Measurements from ENCODE around the gene SLC6A3. TPM values are rescaled to one million over a fixed set of nuclear protein-coding genes. Genes with fewer than 3 reads are reported as not detected.
"Not testable (repeated sequence)": the region's sequence is repeated elsewhere in the genome, so short reads cannot be mapped to it uniquely, and the experiment has no call there.

SLC6A3 gene
- total RNA-seq, 2 donors from 2014 or later, result not detected

- no peaks in the 10 kb centered on the region for H3K4me1 Mint-ChIP-seq
- no peak for ATAC-seq (replicated peaks)
- peaks cover 46% of the 10 kb centered on the region for H3K36me3 Mint-ChIP-seq (ENCODE audit: low read depth)
- H3K27me3 Mint-ChIP-seq, result no peaks in the 10 kb centered on the region
- H3K9me3 Mint-ChIP-seq, result no peaks in the 10 kb centered on the region
- H3K27ac Mint-ChIP-seq, result no peak overlapping the region
- H3K4me3 Mint-ChIP-seq, result no peak overlapping the region
These were observed 18.3 kb upstream of the SLC6A3 start for GRCh38 chr5:1463326-1464095.

DNA sequence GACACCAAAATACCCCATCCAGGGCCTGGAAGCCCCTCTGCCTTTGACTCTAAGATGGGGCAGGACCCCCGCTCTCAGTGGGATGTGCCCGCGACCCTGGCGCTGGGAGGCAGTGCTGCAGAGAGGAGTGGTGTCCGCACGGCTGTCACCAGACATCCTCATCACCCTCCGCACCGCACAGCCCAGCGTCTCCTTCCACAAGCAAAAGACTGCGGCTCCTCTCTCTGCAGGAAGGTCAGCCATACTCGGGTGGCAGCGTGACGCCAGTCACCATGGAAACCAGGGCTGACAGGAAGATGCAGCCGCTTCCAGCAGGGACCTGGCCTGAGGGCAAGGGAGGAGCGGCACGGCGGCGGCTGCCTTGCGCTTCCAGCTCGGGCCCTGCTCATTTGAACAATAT lies 17.1 kb upstream of the SLC6A3 start:
- peaks cover 41% of the 10 kb centered on the region for H3K36me3 Mint-ChIP-seq (ENCODE audit: low read depth)
- H3K9me3 Mint-ChIP-seq, result no peaks in the 10 kb centered on the region
- no peak for ATAC-seq (replicated peaks)
- no peaks in the 10 kb centered on the region for H3K4me1 Mint-ChIP-seq
- no peaks in the 10 kb centered on the region for H3K27me3 Mint-ChIP-seq
- H3K4me3 Mint-ChIP-seq, result no peak overlapping the region
- no peak overlapping the region for H3K27ac Mint-ChIP-seq

- peaks cover 41% of the 10 kb centered on the region for H3K36me3 Mint-ChIP-seq (ENCODE audit: low read depth)
- no peak for ATAC-seq (replicated peaks)
- H3K4me1 Mint-ChIP-seq, result no peaks in the 10 kb centered on the region
- no peaks in the 10 kb centered on the region for H3K27me3 Mint-ChIP-seq
- peaks cover 6% of the 10 kb centered on the region for H3K9me3 Mint-ChIP-seq
- no peak overlapping the region for H3K4me3 Mint-ChIP-seq
- H3K27ac Mint-ChIP-seq, result no peak overlapping the region
These were observed 16.2 kb upstream of the SLC6A3 start for GRCh38 chr5:1461396-1461795.

DNA sequence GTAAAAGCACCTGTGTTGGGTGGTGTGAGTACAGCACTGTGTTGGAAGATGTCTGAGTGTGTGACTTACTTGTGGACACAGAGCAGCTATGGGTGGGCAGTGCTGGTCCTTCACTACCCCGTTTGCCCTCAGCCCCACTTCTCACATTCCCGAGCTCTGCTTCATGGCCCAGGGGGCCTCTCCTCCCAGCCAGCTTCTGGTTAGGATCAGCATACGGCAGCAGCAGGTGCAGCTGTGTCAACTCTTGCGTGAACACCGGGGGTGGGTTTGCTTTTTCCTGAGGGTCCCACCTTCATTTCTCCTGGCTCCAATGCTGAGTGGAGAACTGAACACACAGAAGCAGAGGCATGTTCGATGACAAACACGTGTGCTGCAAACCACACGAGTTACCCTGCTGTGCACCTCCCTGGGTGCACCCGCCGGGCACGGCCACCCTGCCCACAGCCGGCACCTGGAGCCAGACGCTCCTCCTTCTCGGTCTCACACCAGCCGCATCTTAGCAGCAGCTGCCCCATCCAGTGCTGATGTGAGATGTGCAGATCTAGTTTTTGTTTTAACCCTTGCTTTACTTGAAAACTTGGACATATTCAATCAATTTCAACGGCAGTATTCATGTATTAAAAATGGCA lies 14.9 kb upstream of the SLC6A3 start:
- Mint-ChIP-seq H3K27me3 (peaks cover under 1% of the 10 kb centered on the region), H3K36me3 (ENCODE audit: low read depth) (peaks cover 32% of the 10 kb centered on the region), H3K4me1 (no peaks in the 10 kb centered on the region), H3K4me3 (no peak overlapping the region), H3K9me3 (peaks cover 6% of the 10 kb centered on the region), H3K27ac (no peak overlapping the region)
- ATAC-seq (replicated peaks), result no peak

GRCh38 chr5:1459435-1459834 lies 14.2 kb upstream of the SLC6A3 start:
- not testable (repeated sequence) for H3K27ac Mint-ChIP-seq; H3K27me3 Mint-ChIP-seq; H3K4me1 Mint-ChIP-seq; H3K9me3 Mint-ChIP-seq; H3K4me3 Mint-ChIP-seq; ATAC-seq (replicated peaks)
- H3K36me3 Mint-ChIP-seq (ENCODE audit: low read depth), result peaks cover 26% of the 10 kb centered on the region

DNA sequence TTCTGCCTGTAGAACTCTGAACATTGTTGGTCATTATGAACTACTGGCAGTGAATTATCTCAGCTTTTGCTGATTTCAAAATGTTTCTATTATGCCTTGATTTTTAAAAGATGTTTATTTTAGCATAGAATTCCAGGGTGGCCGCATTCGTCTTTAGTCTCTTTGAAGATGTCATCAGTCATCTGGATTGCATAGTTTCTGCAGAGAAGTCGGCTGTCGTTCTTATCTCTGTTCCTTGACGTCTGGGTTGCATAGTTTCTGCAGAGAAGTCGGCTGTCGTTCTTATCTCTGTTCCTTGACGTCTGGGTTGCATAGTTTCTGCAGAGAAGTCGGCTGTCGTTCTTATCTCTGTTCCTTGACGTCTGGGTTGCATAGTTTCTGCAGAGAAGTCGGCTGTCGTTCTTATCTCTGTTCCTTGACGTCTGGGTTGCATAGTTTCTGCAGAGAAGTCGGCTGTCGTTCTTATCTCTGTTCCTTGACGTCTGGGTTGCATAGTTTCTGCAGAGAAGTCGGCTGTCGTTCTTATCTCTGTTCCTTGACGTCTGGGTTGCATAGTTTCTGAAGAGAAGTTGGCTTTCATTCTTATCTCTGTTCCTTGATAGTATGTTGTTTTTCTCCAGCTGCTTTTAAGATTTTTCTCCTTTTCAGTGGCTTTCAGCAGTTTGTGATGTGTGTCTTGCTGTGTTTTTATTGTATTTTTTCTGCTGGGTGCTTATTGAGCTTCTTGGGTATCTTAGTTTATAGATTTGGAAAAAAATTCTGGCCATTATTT lies 11.1 kb upstream of the SLC6A3 start:
- peaks cover 10% of the 10 kb centered on the region for H3K9me3 Mint-ChIP-seq
- not testable (repeated sequence) for ATAC-seq (replicated peaks); H3K4me1 Mint-ChIP-seq; H3K27ac Mint-ChIP-seq; H3K36me3 Mint-ChIP-seq (ENCODE audit: low read depth); H3K4me3 Mint-ChIP-seq
- peaks cover 23% of the 10 kb centered on the region for H3K27me3 Mint-ChIP-seq

GRCh38 chr5:1453613-1454012 lies 8.4 kb upstream of the SLC6A3 start:
- Mint-ChIP-seq H3K27me3 (peaks cover 27% of the 10 kb centered on the region), H3K4me1 (no peaks in the 10 kb centered on the region), H3K4me3 (no peak overlapping the region), H3K27ac (no peak overlapping the region), H3K36me3 (ENCODE audit: low read depth) (no peaks in the 10 kb centered on the region), H3K9me3 (peaks cover 10% of the 10 kb centered on the region)
- ATAC-seq (replicated peaks), result no peak

DNA sequence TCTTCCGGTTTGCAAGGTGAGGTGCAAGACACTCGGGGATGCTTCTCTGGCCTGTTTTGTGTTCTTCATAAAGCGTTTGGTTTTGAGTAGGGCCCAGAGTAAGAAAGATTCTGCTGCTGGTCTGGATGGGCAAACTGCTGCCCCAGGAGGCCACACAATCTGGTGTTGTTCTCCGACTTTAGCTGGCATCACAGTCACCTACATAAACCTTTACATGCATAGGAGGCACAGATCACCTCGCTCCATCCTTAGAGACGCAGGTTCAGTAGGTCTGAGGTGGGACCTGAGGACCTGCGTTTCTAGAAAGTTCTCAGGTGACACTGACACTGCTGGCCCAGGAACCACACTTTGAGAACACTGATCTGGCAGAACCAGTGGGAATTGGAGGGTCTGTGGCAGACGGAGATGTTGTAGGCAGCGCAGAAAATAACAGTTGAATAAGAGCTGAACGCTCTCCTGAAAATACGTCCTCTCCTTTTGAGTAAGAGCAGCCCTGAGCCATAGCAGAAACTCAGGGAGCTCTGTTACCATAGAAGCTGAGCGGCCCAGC lies 3.9 kb upstream of the SLC6A3 start:
- Mint-ChIP-seq H3K36me3 (ENCODE audit: low read depth) (no peaks in the 10 kb centered on the region), H3K4me1 (no peaks in the 10 kb centered on the region), H3K9me3 (peaks cover 5% of the 10 kb centered on the region), H3K27ac (no peak overlapping the region), H3K4me3 (no peak overlapping the region), H3K27me3 (peaks cover 31% of the 10 kb centered on the region)
- no peak for ATAC-seq (replicated peaks)

DNA sequence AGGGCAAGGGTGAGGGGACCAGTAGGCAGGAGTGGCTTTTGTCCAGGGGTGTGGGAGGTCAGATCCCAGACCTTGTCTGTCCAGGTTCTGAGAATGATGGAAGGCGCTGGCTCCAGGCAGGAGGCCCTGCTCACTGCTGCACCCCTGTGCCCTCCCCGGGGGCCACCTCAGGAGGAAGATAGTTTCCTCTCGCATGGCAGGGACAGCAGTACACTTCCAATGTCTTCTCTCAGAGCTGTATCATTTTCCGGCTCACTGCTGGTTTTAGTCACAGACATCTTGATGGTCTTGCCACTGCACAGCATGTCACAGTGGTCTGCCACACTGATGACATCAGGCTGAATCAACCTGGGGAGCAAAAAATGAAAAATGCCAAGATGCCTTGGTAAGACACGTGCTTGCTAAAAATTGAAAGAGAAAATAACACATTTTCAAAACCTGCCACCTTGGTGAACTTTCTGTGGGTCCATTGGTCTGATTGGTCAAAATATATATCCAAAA lies 3.3 kb upstream of the SLC6A3 start:
- no peak overlapping the region for H3K4me3 Mint-ChIP-seq
- peak; percentile 75 for ATAC-seq (replicated peaks)
- H3K27me3 Mint-ChIP-seq, result peaks cover 31% of the 10 kb centered on the region
- H3K27ac Mint-ChIP-seq, result no peak overlapping the region
- H3K4me1 Mint-ChIP-seq, result no peaks in the 10 kb centered on the region
- peaks cover 2% of the 10 kb centered on the region for H3K9me3 Mint-ChIP-seq
- H3K36me3 Mint-ChIP-seq (ENCODE audit: low read depth), result no peaks in the 10 kb centered on the region

DNA sequence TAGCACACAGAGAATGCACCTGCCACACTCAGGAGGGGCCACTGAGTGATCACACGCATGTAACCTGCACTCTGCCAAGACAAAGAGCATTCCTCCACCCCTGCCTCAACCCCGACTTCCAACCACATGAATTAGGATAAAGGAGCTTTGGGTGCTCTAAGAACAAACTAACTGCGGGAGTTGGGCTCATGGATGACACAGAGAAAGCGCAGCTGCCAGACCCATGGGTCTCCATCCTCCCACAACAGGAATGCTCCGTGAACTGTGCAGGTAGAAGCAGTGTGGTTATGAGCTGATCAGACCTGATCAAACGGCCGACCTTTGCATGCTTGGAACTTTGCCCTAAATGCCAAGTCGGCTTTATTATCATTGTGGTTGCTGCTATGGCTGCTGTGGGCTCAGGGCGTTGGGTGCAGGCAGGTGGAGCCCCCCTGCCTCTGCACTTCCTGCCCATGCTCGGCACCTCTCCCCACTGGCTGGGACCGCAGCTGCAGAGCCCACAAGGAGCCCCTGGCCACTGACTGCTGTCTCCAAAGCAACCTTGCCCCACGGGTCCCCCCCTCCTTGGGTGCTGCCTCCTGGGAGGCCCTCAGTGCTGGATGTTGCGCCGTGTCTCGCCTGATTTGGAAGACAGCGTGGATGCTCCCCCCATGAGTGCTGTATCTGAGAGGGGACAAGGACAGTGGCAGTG lies 2.6 kb upstream of the SLC6A3 start:
- Mint-ChIP-seq H3K9me3 (no peaks in the 10 kb centered on the region), H3K4me1 (no peaks in the 10 kb centered on the region), H3K36me3 (ENCODE audit: low read depth) (no peaks in the 10 kb centered on the region), H3K4me3 (no peak overlapping the region), H3K27ac (no peak overlapping the region), H3K27me3 (peaks cover 32% of the 10 kb centered on the region)
- peak; percentile 6 for ATAC-seq (replicated peaks)

- peaks cover 31% of the 10 kb centered on the region for H3K27me3 Mint-ChIP-seq
- H3K4me1 Mint-ChIP-seq, result no peaks in the 10 kb centered on the region
- no peaks in the 10 kb centered on the region for H3K36me3 Mint-ChIP-seq (ENCODE audit: low read depth)
- H3K27ac Mint-ChIP-seq, result no peak overlapping the region
- no peaks in the 10 kb centered on the region for H3K9me3 Mint-ChIP-seq
- H3K4me3 Mint-ChIP-seq, result no peak overlapping the region
- ATAC-seq (replicated peaks), result no peak
These were observed 1.5 kb upstream of the SLC6A3 start for GRCh38 chr5:1446602-1447343.

- no peaks in the 10 kb centered on the region for H3K36me3 Mint-ChIP-seq (ENCODE audit: low read depth)
- H3K4me1 Mint-ChIP-seq, result no peaks in the 10 kb centered on the region
- no peak overlapping the region for H3K27ac Mint-ChIP-seq
- no peak for ATAC-seq (replicated peaks)
- peaks cover 31% of the 10 kb centered on the region for H3K27me3 Mint-ChIP-seq
- no peaks in the 10 kb centered on the region for H3K9me3 Mint-ChIP-seq
- H3K4me3 Mint-ChIP-seq, result no peak overlapping the region
These were observed 705 bp upstream of the SLC6A3 start for GRCh38 chr5:1445689-1446601.
